HG03025 (cell line): Measurements from ENCODE around the gene ELAPOR1.
"Not testable (repeated sequence)": the region's sequence is repeated elsewhere in the genome, so short reads cannot be mapped to it uniquely, and the experiment has no call there.

ENCODE experiments used
- ATAC-seq: cut with Tn5 transposase; IDR thresholded peaks from one replicate; pipeline ENCODE4 v1.9.1; 2021; ENCODE audit warnings: mild to moderate bottlenecking, moderate library complexity; ENCODE audit not compliant: unreplicated experiment, low FRiP score

Gene ELAPOR1

DNA sequence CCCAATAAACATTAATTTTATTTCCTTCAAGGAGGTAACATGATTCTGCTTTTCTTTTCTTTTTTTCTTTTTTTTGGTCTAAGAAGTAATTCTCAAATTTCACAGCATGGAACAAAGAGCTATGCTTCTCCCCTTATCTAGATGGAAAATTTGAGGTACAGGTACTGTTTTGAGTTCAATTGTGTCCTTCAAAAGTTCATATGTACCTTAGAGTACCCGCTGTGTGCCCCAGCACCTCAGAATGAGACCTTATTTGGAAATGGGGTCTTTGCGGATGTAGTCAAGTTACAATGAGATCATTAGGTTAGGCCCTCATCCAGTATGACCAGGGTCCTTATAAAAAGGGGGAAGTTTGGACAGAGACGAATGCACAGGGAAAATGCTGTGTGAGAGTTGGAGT, 22.0 kb downstream of the ELAPOR1 start:
- ATAC-seq, result no peak

DNA sequence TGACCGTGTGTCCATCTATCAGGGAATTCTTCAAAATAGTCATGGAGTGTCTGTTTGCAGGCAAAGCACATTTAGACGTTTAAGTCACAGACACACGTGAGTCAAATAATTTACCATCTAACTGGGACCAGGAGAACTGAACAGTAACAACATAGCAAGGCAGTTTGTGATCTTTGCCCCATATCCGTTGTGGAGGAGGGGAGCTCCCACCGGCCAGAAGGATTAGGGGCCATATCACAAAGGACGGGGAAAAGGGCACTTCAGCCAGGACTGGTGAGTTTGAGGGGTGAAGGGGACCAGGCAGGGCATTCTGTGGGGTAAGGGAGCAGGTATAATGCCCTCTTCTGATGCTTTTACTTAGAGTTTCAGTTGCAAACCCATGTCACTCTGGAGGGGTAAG, 22.9 kb downstream of the ELAPOR1 start:
- no peak for ATAC-seq

DNA sequence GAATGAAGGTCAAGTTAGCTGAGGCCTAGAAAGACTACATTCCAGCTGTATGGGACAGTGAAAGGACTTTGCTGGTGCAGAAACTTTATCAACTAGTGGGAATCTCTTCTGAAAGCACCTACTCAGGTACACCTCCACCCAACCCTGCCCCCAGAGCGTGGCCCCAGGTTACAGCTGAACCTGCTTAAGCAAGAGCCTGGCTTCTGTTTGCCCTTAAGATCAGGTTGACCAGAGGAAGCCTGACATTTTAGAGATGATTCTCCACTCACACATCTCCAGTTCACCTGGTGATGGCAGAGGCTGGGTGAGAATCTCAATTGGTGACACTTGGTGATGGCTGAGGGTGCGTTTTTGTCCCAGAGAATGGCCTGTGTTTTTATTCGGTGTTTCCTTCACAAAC, 24.0 kb downstream of the ELAPOR1 start:
- ATAC-seq, result no peak

- ATAC-seq, result no peak
Observed at GRCh38 chr1:109138358-109138757, 24.4 kb downstream of the ELAPOR1 start.

DNA sequence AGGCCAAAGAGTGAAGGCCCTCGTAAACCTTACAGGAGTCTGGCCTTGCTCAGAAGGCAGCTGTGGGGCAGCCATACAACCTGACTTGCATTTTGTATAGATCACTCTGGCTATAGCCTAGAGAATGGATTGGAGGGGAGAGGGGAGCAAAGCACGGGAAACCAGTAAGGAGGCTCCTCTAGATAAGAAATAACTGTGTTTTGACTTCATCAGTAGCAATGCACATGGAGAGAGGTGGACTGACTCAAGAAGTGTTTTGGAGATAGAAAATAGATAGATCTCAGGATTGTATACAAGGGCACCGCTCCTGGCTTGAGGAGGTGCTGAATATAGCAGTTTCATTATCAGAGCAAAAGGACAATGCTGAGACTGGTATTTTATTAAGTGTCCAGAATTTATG, 26.5 kb downstream of the ELAPOR1 start:
- ATAC-seq, result no peak

- no peak for ATAC-seq
Observed at GRCh38 chr1:109142260-109142659, 28.3 kb downstream of the ELAPOR1 start.

DNA sequence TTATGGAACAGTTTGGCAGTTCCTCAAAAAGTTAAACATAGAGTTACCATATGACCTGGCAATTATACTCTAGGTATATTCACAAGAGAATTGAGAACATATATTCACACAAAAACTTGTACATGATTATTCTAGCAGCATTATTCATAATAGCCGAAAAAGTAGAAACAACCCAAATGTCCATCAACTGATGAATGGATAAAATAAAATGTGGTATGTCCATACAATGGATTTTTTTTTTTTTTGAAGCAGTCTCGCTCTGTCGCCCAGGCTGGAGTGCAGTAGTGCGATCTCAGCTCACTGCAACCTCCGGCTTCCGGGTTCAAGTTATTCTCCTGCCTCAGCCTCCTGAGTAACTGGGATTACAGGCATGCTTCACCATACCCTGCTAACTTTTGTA, 28.8 kb downstream of the ELAPOR1 start:
- not testable (repeated sequence) for ATAC-seq

GRCh38 chr1:109148987-109149561, 35.2 kb downstream of the ELAPOR1 start:
- no peak for ATAC-seq

- ATAC-seq, result no peak
Observed at GRCh38 chr1:109149874-109150601, 36.1 kb downstream of the ELAPOR1 start.

GRCh38 chr1:109151146-109151990, 37.5 kb downstream of the ELAPOR1 start:
- ATAC-seq, result no peak

DNA sequence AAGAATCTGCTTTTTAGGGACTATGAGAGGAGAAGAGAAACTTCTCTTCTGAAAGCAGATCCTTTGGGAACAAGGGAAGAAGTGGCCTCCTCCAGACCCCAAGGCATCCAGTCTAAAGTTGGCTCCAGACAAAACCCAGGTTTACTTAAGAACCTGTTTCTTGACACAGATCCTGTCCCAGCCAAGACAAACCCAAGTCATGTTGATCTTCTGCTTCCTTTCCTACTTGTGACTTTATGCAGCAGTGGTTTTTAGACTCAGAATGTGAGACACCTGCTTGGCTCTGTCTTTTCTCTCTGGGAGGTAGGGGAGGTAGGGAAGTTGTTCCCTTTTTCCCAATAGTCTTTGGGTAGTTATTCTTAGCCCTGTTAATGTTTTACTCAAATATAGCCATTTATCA, 38.3 kb downstream of the ELAPOR1 start:
- ATAC-seq, result no peak

DNA sequence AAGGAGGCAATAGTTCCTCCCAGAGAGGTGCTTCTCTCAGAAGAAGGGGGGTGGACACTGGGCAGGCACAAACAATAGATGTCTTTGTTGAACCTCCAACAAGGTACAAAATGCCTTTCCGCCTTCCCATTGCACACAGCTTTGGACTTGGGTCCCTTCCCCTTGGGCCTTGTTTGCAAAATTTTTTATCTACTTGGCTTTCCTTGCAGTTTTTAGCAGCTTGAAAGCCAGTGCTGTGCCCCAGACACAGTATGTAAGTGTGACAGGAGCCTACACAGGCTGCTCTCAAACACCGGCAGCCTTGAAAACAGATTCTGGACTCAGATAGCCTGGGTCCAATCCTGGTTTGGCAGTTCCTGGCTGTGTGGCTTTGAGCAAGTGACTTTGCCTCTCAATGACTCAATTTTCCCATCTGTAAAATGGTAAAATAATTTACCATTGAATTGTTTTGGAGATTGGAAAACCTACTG, 43.0 kb downstream of the ELAPOR1 start:
- no peak for ATAC-seq

DNA sequence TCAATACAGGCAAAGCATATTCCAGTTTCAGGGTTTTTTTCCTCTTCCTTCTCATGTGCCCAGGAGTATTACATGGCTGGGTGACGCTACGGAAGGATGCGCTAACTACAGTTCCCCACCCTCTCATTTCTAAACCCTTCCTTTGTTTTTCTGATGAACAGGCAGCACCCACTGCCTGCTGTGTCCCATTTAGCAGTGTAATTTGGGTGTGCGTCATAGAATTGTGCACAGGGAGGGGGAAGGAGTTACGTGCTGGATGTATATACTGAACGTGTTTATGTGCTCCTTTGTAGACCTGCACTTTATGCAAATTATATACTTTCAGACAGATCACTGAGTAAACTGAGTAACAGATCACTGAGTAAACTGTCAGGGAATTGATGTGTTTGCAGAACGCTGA, 44.5 kb downstream of the ELAPOR1 start:
- ATAC-seq, result no peak

DNA sequence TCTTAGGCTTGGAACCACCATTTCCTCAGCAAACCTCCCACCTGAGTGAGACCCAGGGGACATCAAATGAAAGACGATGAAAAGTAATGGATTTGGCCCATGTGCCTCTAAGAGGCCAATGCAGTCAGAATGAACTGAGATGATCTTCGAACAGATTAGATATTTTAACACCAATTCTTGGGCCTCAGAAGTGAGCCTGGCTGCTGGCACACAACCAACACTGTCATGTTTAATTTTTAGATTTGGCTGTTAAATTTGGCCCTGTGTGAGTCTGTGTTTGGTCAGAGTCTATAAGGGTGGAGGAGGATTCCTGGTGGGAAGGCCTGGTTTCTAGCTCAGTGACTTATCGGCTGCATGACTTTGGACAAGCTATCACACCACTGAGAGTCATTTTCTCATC, 45.4 kb downstream of the ELAPOR1 start:
- no peak for ATAC-seq

DNA sequence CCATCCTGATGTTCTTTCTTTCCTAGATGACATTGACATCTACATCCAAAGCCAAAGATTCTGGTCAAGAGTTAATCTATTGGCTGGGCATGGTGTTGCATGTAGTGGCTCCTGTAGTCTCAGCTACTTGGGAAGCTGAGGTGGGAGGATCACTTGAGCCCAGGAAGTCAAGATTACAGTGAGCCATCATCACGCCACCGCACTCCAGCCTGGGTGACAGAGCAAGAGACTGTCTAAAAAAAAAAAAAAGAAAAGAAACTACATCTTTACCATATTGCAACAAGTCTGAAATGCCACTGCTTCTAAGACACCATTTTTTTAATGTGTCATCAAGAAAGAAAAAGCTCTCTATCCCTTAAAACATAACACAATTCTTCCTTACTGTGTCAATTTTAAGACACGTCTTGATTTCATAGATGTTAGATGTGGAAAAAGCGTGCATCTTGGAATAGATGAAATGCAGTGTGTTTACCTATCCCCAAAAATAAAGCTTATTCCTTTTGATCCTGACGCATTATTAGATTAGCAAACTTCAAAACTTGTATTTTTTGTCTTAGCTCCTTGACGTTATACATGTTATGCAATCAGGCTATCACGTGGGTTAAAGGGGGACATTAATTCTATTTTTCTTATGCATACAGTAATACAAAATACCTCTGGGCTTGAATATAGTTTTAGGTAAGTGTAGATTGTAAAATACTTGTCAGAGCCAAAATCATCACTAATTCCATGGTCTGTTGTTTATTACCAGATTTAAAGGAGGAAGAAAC, 46.3 kb downstream of the ELAPOR1 start:
- ATAC-seq, result no peak

DNA sequence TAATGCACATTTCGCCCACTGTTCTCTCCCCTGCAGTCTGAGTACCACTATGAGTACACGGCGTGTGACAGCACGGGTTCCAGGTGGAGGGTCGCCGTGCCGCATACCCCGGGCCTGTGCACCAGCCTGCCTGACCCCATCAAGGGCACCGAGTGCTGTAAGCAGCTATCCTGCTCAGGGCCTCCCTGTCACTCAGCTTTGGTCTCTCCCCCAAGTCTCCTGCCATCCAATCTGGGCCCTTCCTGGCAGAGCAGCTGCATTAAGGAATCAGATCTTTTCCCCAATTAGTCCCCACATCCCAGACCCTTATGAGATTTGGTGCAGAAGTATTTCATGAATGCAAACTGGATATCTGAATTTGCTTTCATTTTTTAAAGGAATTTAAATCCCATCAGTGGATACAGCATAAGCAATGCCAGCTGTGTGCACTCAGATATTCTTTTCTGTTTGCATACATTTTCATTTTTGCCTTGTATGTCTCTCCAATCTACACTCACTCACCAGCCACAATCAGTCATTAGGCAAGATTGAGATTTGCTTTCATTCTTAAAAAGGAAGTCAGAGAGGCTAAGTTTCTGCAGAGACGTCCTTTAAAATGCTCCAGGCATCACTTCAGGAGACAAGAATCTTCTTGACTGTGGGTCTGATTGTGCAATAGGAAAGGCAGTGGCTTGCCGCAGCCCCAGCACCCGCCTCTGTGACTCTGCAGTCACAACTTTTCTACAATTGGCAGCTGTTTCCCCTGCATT, 48.1 kb downstream of the ELAPOR1 start:
- no peak for ATAC-seq

DNA sequence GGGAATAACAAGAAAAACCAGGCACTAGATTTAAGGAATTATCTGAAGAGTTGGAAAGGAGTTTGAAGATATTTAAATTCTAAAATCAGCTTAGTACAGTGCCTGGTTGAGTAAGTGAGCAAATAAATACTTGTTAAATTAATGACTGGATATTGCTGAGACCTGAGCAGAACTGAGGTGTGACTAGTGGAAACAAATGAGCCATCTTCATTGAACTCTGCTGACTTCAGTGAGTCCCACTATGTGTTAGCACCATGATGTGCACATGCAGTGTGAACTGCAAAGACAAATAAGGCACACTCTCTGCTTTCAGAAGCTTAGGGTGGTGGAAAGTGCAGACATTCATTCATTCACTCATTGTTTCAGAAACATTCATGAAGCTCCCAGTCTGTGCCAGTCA, 48.7 kb downstream of the ELAPOR1 start:
- no peak for ATAC-seq

DNA sequence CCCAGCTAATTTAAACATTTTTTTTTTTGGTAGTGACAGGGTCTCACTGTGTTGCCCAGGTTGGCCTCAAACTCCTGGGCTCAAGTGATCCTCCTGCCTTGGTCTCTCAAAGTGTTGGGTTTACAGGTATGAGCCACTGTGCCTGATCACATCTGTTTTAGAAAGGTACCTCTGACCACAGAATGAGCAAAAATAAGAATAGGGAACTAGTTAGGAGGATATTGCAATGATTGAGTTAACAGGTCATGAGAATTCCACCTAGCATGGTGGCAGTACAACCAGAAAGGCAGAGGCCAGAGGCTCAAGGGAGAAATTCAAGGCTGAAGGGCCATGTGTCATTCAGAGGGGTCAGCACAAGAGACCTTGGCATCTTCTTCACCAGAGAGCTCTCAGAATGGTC, 49.6 kb downstream of the ELAPOR1 start:
- ATAC-seq, result no peak
